Muscle of leg (tissue), 11 donors: ENCODE results near the gene ACCS. TPM values are rescaled to one million over a fixed set of nuclear protein-coding genes. Genes with fewer than 3 reads are reported as not detected.
A peak's percentile ranks its signal among the peaks of the same experiment; 100 is the strongest.

ENCODE experiments used
- DNase-seq: peaks from one replicate; pipeline ENCODE4 v3.0.0; 2013
- H3K27ac ChIP-seq: one replicate; pipeline ENCODE4 v1.5.1; 2013; ENCODE audit warnings: mild to moderate bottlenecking, low read length, control low read depth
- H3K27me3 ChIP-seq: one replicate; pipeline ENCODE4 v1.6.1; 2013; ENCODE audit warnings: low read length; ENCODE audit not compliant: control insufficient read depth, insufficient read depth
- H3K36me3 ChIP-seq: one replicate; pipeline ENCODE4 v1.6.1; 2013; ENCODE audit warnings: low read length; ENCODE audit not compliant: control insufficient read depth, insufficient read depth
- H3K4me1 ChIP-seq: one replicate; pipeline ENCODE4 v1.6.1; 2013; ENCODE audit warnings: low read length; ENCODE audit not compliant: control insufficient read depth, insufficient read depth
- H3K4me3 ChIP-seq: one replicate; pipeline ENCODE4 v1.5.1; 2013; ENCODE audit warnings: low read length, control low read depth
- H3K9me3 ChIP-seq: replicated peaks from 2 replicates; pipeline ENCODE4 v1.6.1; 2013; ENCODE audit warnings: low read depth, low read length; ENCODE audit not compliant: control insufficient read depth
- WGBS: methylation state at CpG from one replicate; pipeline ENCODE4 v1.1.5; 2013; ENCODE audit warnings: missing lambda C conversion rate; ENCODE audit not compliant: insufficient coverage; 5-methylcytosine and 5-hydroxymethylcytosine counted together
- polyA plus RNA-seq, 8 donors: library from polyadenylated mRNA; unstranded; fragments of 120-200 nt; gene quantifications; one replicate each; pipeline versions ENCODE4 v1.2.1 to v1.2.3, GENCODE V29; 2013; ENCODE audit warnings: inconsistent platforms in 1 of 8, low replicate concordance in 1 of 8; ENCODE audit not compliant: insufficient read length in 8 of 8, insufficient read depth in 1 of 8
- total RNA-seq: library from RNA; stranded (reverse); fragments of 120-200 nt; gene quantifications from one replicate; pipeline ENCODE4 v1.2.4, GENCODE V29; 2013

The ACCS gene
- total and polyA plus RNA-seq, 9 donors: 9.7 to 26.9 (median 16.0) TPM

DNA sequence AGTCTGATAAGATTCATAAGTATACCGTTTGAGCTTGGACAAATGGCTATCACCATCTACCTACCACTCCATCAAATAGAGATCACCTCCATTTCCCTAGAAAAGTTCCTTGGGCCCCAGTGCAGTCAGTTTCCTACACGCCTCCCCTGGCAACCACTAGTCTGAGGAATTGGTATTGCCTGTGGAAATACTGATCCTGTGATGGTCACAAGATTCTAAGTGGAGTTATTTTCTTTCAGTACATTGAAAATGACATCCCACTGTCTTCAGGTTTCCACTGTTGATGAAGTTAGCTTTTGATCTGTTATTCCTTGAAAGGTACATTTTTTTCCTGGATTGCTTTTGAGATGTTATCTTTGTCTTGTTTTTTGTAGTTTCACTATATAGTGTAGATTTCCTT, 22.9 kb upstream of the ACCS start:
- Histone ChIP-seq H3K27me3 (peaks cover 7% of the 10 kb centered on the region), H3K27ac (no peak overlapping the region), H3K4me3 (no peak overlapping the region), H3K9me3 (no peaks in the 10 kb centered on the region), H3K4me1 (no peaks in the 10 kb centered on the region), H3K36me3 (no peaks in the 10 kb centered on the region)
- no CpG with 5 or more reads among the region's 2 CpGs for WGBS
- no peak for DNase-seq

DNA sequence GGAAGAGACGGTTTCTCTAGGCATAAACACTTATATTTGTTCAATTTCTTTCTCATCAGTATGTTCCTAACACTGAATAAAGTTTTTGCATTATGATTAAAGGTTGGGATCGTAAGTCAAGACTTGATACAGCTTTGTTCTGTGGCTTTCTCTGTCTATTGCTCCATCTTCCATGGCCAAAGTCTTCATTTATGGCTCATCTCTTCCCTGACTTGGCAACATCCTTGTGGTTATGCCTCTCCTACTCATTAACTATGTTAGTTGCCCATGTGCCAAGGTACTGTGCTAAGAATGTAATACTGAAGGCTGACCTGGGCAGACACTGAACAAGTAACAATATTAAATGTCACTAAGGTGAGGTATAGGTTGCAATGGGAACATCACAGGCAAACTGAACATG, 19.9 kb upstream of the ACCS start:
- Histone ChIP-seq H3K4me3 (no peak overlapping the region), H3K36me3 (no peaks in the 10 kb centered on the region), H3K9me3 (no peaks in the 10 kb centered on the region), H3K4me1 (no peaks in the 10 kb centered on the region), H3K27ac (no peak overlapping the region), H3K27me3 (peaks cover 9% of the 10 kb centered on the region)
- no peak for DNase-seq
- WGBS: no CpG with 5 or more reads among the region's 2 CpGs

DNA sequence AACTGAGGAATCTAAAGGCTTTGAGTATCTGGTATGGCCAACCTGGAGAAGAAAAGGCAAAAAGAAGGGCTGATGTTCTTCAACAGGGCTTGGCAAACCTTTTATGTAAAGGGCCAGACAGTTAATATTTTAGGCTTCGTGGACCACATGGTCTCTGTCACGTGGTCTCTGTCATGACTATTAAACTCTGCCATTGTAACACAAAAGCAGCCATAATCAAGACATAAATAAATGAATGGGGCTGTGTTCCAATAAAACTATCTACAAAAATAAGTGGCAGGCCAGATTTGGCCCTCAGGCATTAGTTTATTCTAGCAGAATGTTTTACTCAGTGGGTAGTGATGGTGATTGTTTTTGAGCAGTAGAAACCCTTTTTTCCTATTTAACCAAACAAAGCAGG, 18.8 kb upstream of the ACCS start:
- Histone ChIP-seq H3K4me3 (no peak overlapping the region), H3K36me3 (no peaks in the 10 kb centered on the region), H3K27me3 (peaks cover 9% of the 10 kb centered on the region), H3K4me1 (no peaks in the 10 kb centered on the region), H3K9me3 (no peaks in the 10 kb centered on the region), H3K27ac (no peak overlapping the region)
- no CpG with 5 or more reads among the region's 2 CpGs for WGBS
- DNase-seq: no peak

DNA sequence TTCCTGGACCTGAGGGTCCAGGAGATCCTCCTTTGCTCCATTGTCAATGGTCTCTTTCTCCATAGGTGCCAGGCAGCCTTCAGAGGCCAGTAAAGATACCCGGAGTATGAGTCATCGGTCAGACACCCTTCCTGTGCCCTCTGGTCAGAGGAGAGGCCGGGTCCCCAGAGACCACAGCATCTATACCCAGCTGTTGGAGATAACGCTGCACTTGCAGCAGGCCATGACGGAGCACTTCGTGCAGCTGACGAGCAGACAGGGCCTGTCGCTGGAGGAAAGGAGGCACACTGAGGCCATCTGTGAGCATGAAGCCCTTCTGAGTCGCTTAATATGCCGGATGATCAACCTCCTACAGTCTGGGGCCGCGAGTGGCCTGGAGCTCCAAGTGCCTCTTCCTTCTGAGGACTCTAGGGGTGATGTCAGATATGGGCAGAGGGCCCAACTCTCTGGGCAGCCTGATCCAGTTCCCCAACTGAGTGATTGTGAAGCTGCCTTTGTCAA, 18.1 kb upstream of the ACCS start, which contains the start of gene ACCSL:
Gene ACCSL, plus strand, starts transcription at position 51 of the 501 bp plus-strand sequence. Its CDS starts 56 bp downstream, at position 107.
- Histone ChIP-seq H3K4me1 (no peaks in the 10 kb centered on the region), H3K9me3 (no peaks in the 10 kb centered on the region), H3K4me3 (no peak within 1 kb of the TSS), H3K27me3 (peaks cover 9% of the 10 kb centered on the region), H3K27ac (no peak within 1 kb of the TSS), H3K36me3 (no peaks in the 10 kb centered on the region)
- 75% methylated on average over 8 of the region's 12 CpGs for WGBS
- DNase-seq: no peak

DNA sequence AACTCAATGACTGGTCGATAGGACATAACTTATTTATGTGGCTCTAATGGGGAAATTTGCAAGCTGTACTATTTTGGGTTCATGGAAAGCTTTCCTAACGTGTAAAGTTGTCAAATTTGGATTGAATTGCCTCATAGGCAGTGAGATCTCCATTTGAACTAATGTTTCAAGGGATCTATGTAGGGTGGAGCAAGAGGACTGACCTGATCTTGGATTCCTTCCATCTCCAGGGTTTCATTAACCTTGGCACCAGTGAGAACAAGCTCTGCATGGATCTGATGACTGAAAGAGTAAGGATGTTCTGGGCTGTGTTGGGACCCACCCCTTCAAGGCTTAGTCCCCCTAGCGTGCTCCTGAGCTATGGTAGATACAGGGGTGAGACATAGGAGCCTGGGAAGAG, 16.2 kb upstream of the ACCS start:
- H3K4me3 ChIP-seq: no peak overlapping the region
- H3K9me3 ChIP-seq: no peaks in the 10 kb centered on the region
- peaks cover 8% of the 10 kb centered on the region for H3K27me3 ChIP-seq
- H3K27ac ChIP-seq: no peak overlapping the region
- no peak for DNase-seq
- H3K36me3 ChIP-seq: no peaks in the 10 kb centered on the region
- 40% methylated on average over 1 of the region's 3 CpGs for WGBS
- H3K4me1 ChIP-seq: no peaks in the 10 kb centered on the region

DNA sequence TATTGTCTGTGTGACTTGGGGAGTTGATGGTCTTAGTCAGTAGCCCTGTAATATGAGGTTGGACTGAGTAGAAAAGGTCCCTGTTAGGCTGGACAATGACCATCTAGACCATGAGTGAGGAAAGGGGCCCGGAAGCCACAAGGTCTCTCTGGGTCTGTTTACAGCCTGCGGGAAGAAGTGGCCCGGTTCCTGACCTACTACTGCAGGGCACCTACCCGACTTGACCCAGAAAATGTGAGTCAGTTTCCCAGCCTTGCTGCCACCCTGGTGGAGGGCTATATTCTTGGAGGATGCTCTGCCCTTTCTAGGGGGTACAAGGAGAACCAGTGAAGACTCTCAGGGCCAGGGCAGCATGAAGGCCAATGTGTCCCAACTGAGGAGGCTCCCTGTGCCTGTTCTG, 14.9 kb upstream of the ACCS start:
- Histone ChIP-seq H3K27ac (no peak overlapping the region), H3K36me3 (no peaks in the 10 kb centered on the region), H3K27me3 (peaks cover 6% of the 10 kb centered on the region), H3K4me1 (no peaks in the 10 kb centered on the region), H3K4me3 (no peak overlapping the region), H3K9me3 (no peaks in the 10 kb centered on the region)
- no peak for DNase-seq
- WGBS: 91% methylated on average over 4 of the region's 4 CpGs

DNA sequence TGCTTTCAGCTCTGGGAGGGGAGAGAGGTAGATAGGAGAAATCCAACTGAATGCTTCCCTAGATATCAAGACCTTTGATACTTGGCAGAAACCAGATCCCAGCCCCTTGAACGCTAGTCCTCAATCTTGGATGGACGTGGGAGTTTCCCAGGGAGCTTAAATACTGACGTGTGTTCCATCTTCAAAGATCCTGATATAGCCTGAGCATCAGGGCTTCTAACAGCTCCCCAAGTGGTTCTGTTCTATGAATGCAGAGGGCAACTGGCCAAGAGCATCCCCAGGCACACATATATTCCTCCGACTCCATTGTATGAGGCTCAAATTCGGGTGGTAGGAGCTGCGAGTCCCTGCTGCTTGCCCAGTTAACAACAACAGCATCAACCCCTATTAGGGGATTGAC, 8.7 kb upstream of the ACCS start:
- Histone ChIP-seq H3K4me1 (no peaks in the 10 kb centered on the region), H3K27ac (no peak overlapping the region), H3K36me3 (no peaks in the 10 kb centered on the region), H3K27me3 (peaks cover 2% of the 10 kb centered on the region), H3K4me3 (no peak overlapping the region), H3K9me3 (no peaks in the 10 kb centered on the region)
- whole genome bisulfite sequencing: 67% methylated on average over 2 of the region's 6 CpGs
- no peak for DNase-seq

DNA sequence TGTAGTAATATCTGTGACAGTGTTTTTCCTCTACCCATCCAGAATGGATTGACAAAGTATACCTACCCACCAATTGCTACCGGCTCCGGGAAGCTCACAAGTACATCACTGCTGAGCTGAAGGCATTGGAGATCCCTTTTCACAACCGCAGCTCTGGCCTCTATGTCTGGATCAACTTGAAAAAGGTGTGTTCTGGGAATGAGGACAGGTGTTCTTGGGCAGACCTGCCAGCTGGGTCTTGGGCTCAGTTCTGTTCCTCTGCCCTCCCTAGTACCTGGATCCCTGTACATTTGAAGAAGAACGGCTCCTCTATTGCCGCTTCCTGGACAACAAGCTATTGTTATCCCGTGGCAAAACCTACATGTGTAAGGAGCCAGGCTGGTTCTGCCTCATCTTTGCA, 7.8 kb upstream of the ACCS start:
- no peak overlapping the region for H3K4me3 ChIP-seq
- no peaks in the 10 kb centered on the region for H3K36me3 ChIP-seq
- H3K4me1 ChIP-seq: no peaks in the 10 kb centered on the region
- DNase-seq: no peak
- WGBS: 97% methylated on average over 3 of the region's 6 CpGs
- peaks cover 2% of the 10 kb centered on the region for H3K27me3 ChIP-seq
- no peak overlapping the region for H3K27ac ChIP-seq
- H3K9me3 ChIP-seq: no peaks in the 10 kb centered on the region

DNA sequence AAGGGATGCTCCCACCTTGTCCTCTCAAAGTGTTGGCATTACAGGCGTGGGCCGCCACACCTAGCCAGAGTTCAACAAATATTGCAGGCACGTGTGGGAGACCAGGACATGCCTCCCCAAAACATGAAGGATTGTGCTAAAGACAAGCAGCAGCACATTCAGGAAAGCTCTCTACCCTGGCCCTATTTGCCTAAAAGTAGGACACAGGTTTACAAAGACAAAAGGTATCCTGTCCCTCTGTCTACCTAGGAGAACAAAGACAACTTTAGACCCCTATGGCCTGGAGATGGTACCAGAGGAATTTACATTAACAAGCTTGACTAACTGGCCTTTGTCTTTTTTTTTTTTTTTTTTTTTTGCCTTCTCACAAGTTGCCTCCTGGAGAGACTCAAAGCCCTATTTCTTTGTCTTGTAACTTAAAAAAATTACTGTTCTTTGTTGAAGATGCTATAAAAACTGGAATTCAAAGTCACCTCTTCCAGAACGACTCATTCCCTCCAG, 859 bp upstream of the ACCS start:
- H3K9me3 ChIP-seq: no peaks in the 10 kb centered on the region
- H3K4me1 ChIP-seq: peaks cover 12% of the 10 kb centered on the region
- H3K4me3 ChIP-seq: no peak overlapping the region
- no peak for DNase-seq
- WGBS: 50% methylated on average over 2 of the region's 4 CpGs
- H3K27me3 ChIP-seq: no peaks in the 10 kb centered on the region
- H3K27ac ChIP-seq: peak overlapping the region; percentile 90
- H3K36me3 ChIP-seq: peaks cover 7% of the 10 kb centered on the region

DNA sequence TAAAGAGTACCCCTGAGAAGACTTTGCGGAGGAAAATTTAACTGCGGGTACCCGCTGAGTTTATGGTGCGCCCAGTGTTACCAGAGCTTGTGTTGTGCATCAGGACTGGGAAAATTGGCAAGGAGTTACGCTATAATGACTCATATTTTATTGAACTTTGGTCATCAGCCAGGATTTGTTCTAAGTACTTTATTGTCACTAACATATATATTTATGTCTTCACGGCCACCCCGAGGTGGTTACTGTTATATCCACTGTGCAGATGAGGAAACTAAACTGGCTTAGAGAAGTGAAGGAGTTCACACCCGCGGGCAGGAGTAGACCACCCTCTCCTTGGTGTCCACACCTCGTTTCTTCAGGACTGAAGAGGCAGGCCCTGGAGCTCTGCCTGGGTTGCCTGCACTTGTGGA, 667 bp downstream of the ACCS start:
- Histone ChIP-seq H3K27me3 (no peaks in the 10 kb centered on the region), H3K36me3 (peaks cover 17% of the 10 kb centered on the region), H3K9me3 (no peaks in the 10 kb centered on the region), H3K27ac (peak overlapping the region; percentile 90), H3K4me3 (peak overlapping the region; percentile 77), H3K4me1 (peaks cover 12% of the 10 kb centered on the region)
- WGBS: 69% methylated on average over 4 of the region's 10 CpGs
- DNase-seq: peak; percentile 67

DNA sequence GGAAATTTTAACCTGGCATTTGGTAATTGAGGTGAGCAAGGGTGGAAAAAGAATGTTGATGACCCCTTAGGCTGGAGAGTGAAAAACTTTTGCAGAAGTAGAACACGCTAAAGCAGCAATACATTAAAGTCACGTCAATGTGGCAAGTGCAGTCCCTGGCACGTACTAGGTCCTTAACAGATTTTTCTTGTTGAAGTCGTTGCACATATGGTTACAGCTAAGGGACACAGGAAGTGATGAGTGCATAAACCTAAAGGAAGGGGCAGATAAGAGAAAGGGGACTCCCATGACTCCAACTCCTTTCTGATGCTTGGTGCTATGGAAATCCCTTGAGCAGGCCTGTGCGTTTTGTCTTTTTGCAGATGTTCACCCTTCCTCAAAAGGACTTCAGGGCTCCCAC, 1.2 kb downstream of the ACCS start:
- no peaks in the 10 kb centered on the region for H3K9me3 ChIP-seq
- peaks cover 12% of the 10 kb centered on the region for H3K4me1 ChIP-seq
- DNase-seq: no peak
- H3K36me3 ChIP-seq: peaks cover 17% of the 10 kb centered on the region
- H3K27ac ChIP-seq: no peak overlapping the region
- WGBS: 80% methylated on average over 4 of the region's 5 CpGs
- H3K27me3 ChIP-seq: no peaks in the 10 kb centered on the region
- no peak overlapping the region for H3K4me3 ChIP-seq
